CD4-positive, alpha-beta T cell treated with Interleukin-4 for 4 hours (primary cell): ENCODE results near the gene FCSK.

Experiments used
- DNase-seq: peaks from one replicate; pipeline ENCODE4 v3.0.0-alpha.2; 2020

FCSK gene

GRCh38 chr16:70481929-70482536 lies 27.6 kb downstream of the FCSK start:
- DNase-seq: no peak

- no peak for DNase-seq
These were observed 28.2 kb downstream of the FCSK start for GRCh38 chr16:70482624-70483023.

- DNase-seq: no peak
These were observed 29.0 kb downstream of the FCSK start for GRCh38 chr16:70483426-70483825.

- no peak for DNase-seq
These were observed 30.5 kb downstream of the FCSK start for GRCh38 chr16:70484867-70485266.

- no peak for DNase-seq
These were observed 35.9 kb downstream of the FCSK start for GRCh38 chr16:70490261-70490660.

GRCh38 chr16:70493802-70494201 lies 39.4 kb downstream of the FCSK start:
- DNase-seq: no peak

GRCh38 chr16:70494202-70494770 lies 39.9 kb downstream of the FCSK start:
- DNase-seq: no peak

- no peak for DNase-seq
These were observed 40.4 kb downstream of the FCSK start for GRCh38 chr16:70494777-70495176.

- no peak for DNase-seq
These were observed 41.2 kb downstream of the FCSK start for GRCh38 chr16:70495425-70496182.

- DNase-seq: no peak
These were observed 42.1 kb downstream of the FCSK start for GRCh38 chr16:70496513-70496912.

GRCh38 chr16:70508752-70509151 lies 54.4 kb downstream of the FCSK start:
- peak; percentile 60 for DNase-seq

GRCh38 chr16:70510216-70510615 lies 55.8 kb downstream of the FCSK start:
- no peak for DNase-seq

- no peak for DNase-seq
These were observed 57.4 kb downstream of the FCSK start for GRCh38 chr16:70511833-70512232.

GRCh38 chr16:70512456-70512855 lies 58.1 kb downstream of the FCSK start:
- DNase-seq: no peak

GRCh38 chr16:70520612-70521297 lies 66.4 kb downstream of the FCSK start:
- peak; percentile 76 for DNase-seq

GRCh38 chr16:70522216-70523075 lies 68.1 kb downstream of the FCSK start:
- DNase-seq: peak; percentile 19

- DNase-seq: peak; percentile 90
These were observed 68.8 kb downstream of the FCSK start, which contains the start of gene COG4 for GRCh38 chr16:70523076-70523742. Gene COG4 (minus strand): TSS chr16:70523554. CDS start chr16:70523543, 11 bp downstream.

- no peak for DNase-seq
These were observed 69.5 kb downstream of the FCSK start, which contains the start of gene SF3B3 for GRCh38 chr16:70523743-70524398. Gene SF3B3 (plus strand): TSS chr16:70523816. CDS start chr16:70526657, 2,841 bp downstream.

GRCh38 chr16:70524399-70524825 lies 70.0 kb downstream of the FCSK start:
- peak; percentile 34 for DNase-seq

GRCh38 chr16:70526403-70526802 lies 72.0 kb downstream of the FCSK start:
- DNase-seq: no peak

- DNase-seq: no peak
These were observed 73.1 kb downstream of the FCSK start for GRCh38 chr16:70527315-70527996.
